ENCODE results near the gene LAMC3. TPM values are rescaled to one million over a fixed set of nuclear protein-coding genes. Genes with fewer than 3 reads are reported as not detected.

LAMC3 gene
- polyA plus RNA-seq = not detected

- H3K36me3 Mint-ChIP-seq = no peaks in the 10 kb centered on the region
- H3K4me3 Mint-ChIP-seq = peak within 1 kb of the TSS in 3 of 4 donors; percentile 48 to 60 (median 53)
- no peak within 1 kb of the TSS for H3K27ac Mint-ChIP-seq
- peaks cover 0 to 1% (median 0%) of the 10 kb centered on the region in 3 donors for H3K4me1 Mint-ChIP-seq
- no peaks in the 10 kb centered on the region for H3K9me3 Mint-ChIP-seq
- H3K27me3 Mint-ChIP-seq = peaks cover 21% of the 10 kb centered on the region
Measured at GRCh38 chr9:131008909-131009618, at the start of gene LAMC3. Gene LAMC3 (plus strand): TSS chr9:131009174. CDS start chr9:131009215, 41 bp downstream.

- Mint-ChIP-seq H3K9me3 (peaks cover 0 to 2% (median 0%) of the 10 kb centered on the region in 3 donors), H3K27me3 (peaks cover 2% of the 10 kb centered on the region), H3K36me3 (no peaks in the 10 kb centered on the region), H3K27ac (no peak overlapping the region), H3K4me3 (no peak overlapping the region), H3K4me1 (no peaks in the 10 kb centered on the region)
Measured at GRCh38 chr9:130959809-130960334, 49.1 kb upstream of the LAMC3 start.

DNA sequence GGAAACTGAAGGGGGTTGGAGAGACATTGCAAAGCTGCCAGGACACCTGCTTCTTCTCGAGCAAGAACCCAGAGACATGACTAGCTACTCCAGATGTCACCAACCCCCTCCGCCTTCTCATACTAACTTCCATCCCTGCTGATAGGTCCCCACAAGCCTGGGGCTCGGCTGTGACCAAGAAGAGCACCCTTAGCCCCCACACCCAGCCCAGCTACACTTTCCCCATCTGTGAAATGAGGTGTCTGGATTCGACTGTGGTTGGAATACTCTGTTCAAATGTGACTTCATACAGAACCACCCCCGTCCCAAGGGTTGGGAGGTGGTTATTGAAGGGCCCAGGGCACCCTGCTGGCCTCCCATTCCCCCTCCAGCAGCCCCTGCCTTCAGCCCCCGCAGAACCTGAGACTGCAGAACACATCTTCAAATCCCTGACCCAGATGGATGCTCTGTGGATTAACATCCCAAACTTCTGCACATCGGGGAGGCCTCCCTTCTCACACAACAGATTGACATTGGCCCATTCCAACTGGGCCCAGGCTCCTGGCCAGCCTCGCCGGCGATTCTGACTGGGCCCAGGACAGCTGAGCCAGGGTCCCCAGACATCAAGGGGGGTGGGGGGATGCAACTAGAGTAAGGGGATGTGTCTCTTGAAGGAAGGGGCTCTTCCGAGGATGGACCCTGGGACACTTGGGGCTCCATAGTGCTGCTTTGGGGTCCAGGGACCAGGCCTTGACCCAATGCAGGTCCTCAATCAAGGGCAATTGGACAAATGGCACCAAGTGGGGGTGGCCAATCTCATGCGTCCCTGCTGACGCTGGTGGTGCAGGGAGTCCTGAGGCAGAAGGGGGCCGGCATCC is 48.2 kb upstream of the LAMC3 start:
- H3K4me1 Mint-ChIP-seq = no peaks in the 10 kb centered on the region
- H3K27me3 Mint-ChIP-seq = peaks cover 2% of the 10 kb centered on the region
- H3K9me3 Mint-ChIP-seq = peaks cover 0 to 2% (median 0%) of the 10 kb centered on the region in 3 donors
- peak overlapping the region in 1 of 3 donors; percentile 69 for H3K27ac Mint-ChIP-seq
- peak overlapping the region in 1 of 4 donors; percentile 52 for H3K4me3 Mint-ChIP-seq
- H3K36me3 Mint-ChIP-seq = no peaks in the 10 kb centered on the region

GRCh38 chr9:130961511-130962300 is 47.3 kb upstream of the LAMC3 start:
- H3K4me3 Mint-ChIP-seq = no peak overlapping the region
- H3K36me3 Mint-ChIP-seq = no peaks in the 10 kb centered on the region
- peaks cover 0 to 2% (median 0%) of the 10 kb centered on the region in 3 donors for H3K9me3 Mint-ChIP-seq
- H3K27me3 Mint-ChIP-seq = peaks cover 2% of the 10 kb centered on the region
- H3K27ac Mint-ChIP-seq = no peak overlapping the region
- H3K4me1 Mint-ChIP-seq = no peaks in the 10 kb centered on the region

DNA sequence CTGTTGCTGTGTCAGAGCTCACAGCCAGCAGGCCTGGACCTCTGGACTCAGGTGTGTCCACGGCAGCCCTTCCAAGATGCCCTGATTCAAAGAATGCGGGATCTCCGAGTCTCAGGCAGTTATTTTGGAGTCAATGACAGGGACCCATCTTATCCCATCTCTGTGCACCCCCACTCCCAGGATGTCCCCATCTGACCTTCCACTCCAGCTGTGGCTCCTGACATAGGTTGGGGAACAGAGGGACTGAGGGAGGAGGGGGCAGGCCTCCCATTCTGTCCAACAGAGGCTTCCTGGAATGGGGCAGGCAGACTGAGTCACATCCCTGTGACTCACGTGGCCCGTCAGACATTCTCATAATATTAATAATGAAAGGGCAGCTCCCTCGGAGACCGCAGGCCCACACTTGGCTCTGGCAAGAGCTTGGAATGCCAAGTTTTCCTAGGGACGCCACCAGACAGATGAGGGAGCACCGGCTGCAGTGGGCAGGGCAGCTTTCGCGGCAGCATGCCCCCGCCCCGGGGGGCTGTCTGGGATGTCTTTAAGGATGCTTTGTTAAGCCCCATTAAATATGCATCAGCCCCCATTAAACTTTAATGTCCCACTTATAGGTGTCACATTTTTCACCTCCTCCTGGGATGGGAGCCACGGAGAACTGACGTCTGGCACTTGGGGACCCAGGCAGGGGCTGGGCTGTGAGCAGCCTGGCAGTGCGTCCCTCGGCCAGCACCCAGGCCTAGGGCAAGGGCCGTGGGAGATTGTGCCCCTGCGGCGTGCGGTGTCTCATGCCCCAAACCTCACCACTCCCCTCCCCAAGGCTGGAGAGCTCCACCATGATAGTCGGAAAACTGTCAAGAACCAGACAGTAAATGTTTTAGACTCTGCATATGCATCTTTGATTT is 46.3 kb upstream of the LAMC3 start:
- H3K4me3 Mint-ChIP-seq = no peak overlapping the region
- peaks cover 0 to 2% (median 0%) of the 10 kb centered on the region in 3 donors for H3K9me3 Mint-ChIP-seq
- H3K36me3 Mint-ChIP-seq = no peaks in the 10 kb centered on the region
- peaks cover 4% of the 10 kb centered on the region for H3K27me3 Mint-ChIP-seq
- no peak overlapping the region for H3K27ac Mint-ChIP-seq
- H3K4me1 Mint-ChIP-seq = no peaks in the 10 kb centered on the region

DNA sequence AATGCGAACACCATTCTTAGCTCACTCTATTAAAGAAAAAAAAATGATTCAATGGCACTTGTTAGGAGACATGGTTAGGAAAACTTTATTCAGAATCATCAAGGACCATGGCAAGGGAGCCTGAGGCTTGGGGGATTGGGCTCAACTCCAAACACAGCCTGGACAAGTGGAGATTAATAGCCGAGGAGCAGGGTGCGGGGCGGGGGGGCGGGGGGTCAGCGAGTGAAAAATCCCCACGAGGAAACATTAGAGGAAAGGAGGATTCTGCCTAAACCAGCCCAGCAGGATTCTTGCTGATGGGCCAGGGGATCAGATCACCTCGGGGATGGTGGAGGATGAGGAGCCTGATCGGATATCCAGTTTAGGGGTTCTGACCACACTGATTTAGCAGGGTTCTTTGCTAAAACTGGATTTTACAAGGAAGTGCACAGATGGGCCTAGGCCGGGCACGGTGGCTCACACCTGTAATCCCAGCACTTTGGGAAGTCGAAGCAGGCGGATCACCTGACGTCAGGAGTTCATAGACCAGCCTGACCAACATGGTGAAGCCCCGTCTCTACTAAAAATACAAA is 45.6 kb upstream of the LAMC3 start:
- Mint-ChIP-seq H3K27ac (no peak overlapping the region), H3K27me3 (peaks cover 4% of the 10 kb centered on the region), H3K4me1 (no peaks in the 10 kb centered on the region), H3K36me3 (no peaks in the 10 kb centered on the region), H3K4me3 (peak overlapping the region in 1 of 4 donors; percentile 33), H3K9me3 (peaks cover 0 to 2% (median 0%) of the 10 kb centered on the region in 3 donors)

DNA sequence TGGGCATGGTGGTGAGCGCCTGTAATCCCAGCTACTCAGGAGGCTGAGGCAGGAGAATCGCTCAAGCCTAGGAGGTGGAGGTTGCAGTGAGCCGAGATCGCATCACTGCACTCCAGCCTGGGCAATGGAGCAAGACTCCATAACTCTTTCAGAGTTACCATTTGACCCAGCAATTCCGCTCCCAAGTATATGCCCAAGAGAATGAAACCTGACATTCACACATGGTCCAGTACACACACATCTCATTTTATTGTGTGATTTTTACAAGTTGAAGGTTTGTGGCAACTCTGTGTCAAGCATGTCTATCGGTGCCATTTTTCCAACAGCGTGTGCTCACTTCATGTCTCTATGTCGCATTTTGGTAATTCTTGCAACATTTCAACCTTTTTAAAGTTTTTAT is 45.1 kb upstream of the LAMC3 start:
- Mint-ChIP-seq H3K4me3 (no peak overlapping the region), H3K36me3 (no peaks in the 10 kb centered on the region), H3K9me3 (peaks cover 0 to 2% (median 0%) of the 10 kb centered on the region in 3 donors), H3K27ac (no peak overlapping the region), H3K27me3 (peaks cover 4% of the 10 kb centered on the region), H3K4me1 (no peaks in the 10 kb centered on the region)

- H3K9me3 Mint-ChIP-seq = no peaks in the 10 kb centered on the region
- H3K36me3 Mint-ChIP-seq = no peaks in the 10 kb centered on the region
- H3K4me1 Mint-ChIP-seq = no peaks in the 10 kb centered on the region
- no peak overlapping the region for H3K4me3 Mint-ChIP-seq
- H3K27ac Mint-ChIP-seq = no peak overlapping the region
- H3K27me3 Mint-ChIP-seq = peaks cover 4% of the 10 kb centered on the region
Measured at GRCh38 chr9:130965680-130966079, 43.3 kb upstream of the LAMC3 start.

GRCh38 chr9:130970052-130970451 is 38.9 kb upstream of the LAMC3 start:
- no peaks in the 10 kb centered on the region for H3K4me1 Mint-ChIP-seq
- peaks cover 11% of the 10 kb centered on the region for H3K27me3 Mint-ChIP-seq
- H3K27ac Mint-ChIP-seq = no peak overlapping the region
- H3K9me3 Mint-ChIP-seq = no peaks in the 10 kb centered on the region
- no peak overlapping the region for H3K4me3 Mint-ChIP-seq
- no peaks in the 10 kb centered on the region for H3K36me3 Mint-ChIP-seq

- Mint-ChIP-seq H3K9me3 (no peaks in the 10 kb centered on the region), H3K4me1 (no peaks in the 10 kb centered on the region), H3K27me3 (peaks cover 11% of the 10 kb centered on the region), H3K27ac (no peak overlapping the region), H3K36me3 (no peaks in the 10 kb centered on the region), H3K4me3 (no peak overlapping the region)
Measured at GRCh38 chr9:130970855-130971254, 38.1 kb upstream of the LAMC3 start.

DNA sequence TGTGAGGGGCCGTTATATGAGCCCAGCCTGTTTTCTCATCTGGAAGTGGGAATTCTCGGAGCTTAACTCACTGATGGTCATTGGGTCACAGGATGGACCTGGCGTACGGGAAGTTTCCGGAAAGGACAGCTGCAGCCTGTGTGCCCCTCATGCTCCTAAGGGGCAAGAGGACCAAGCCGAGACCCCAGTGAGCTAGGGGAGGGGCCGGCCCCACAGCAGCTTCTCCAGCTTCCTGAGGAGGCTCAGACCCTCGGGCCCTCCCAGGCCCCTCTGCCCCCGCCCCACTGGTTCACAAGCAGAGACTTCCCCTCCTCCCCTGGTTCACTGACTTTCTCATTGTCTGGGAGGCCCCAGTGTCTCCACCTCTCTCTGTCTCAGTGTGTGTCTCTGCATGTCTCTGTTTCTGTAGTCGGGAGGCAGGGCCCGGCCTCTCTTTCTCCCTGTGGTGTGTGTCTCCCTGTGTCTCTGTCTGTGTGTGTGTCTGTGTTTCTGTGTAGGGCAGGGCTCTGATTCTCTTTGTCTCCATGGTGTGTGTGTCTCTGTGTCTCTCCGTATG is 37.6 kb upstream of the LAMC3 start:
- H3K9me3 Mint-ChIP-seq = no peaks in the 10 kb centered on the region
- no peaks in the 10 kb centered on the region for H3K36me3 Mint-ChIP-seq
- H3K27me3 Mint-ChIP-seq = peaks cover 11% of the 10 kb centered on the region
- no peak overlapping the region for H3K4me3 Mint-ChIP-seq
- no peak overlapping the region for H3K27ac Mint-ChIP-seq
- H3K4me1 Mint-ChIP-seq = no peaks in the 10 kb centered on the region

GRCh38 chr9:130972277-130972956 is 36.6 kb upstream of the LAMC3 start:
- Mint-ChIP-seq H3K27me3 (peaks cover 11% of the 10 kb centered on the region), H3K9me3 (no peaks in the 10 kb centered on the region), H3K36me3 (no peaks in the 10 kb centered on the region), H3K4me3 (no peak overlapping the region), H3K4me1 (no peaks in the 10 kb centered on the region), H3K27ac (no peak overlapping the region)
